Stimulated activated CD8-positive, alpha-beta memory T cell treated with anti-CD3 and anti-CD28 coated beads, Interleukin-7, amount 100 ng/mL, for 48 hours (primary cell): ENCODE measurements around the gene SLC15A4.

Source experiments
- DNase-seq, 2 donors: peaks; one replicate each; pipeline ENCODE4 v3.0.0-alpha.2; 2020; ENCODE audit warnings: low read depth in 1 of 2; ENCODE audit errors: extremely low read depth in 1 of 2

SLC15A4 gene

GRCh38 chr12:128795530-128796361 is 28.0 kb downstream of the SLC15A4 start:
- no peak for DNase-seq

- DNase-seq: no peak
Observed at GRCh38 chr12:128794661-128795529, 28.9 kb downstream of the SLC15A4 start.

- no peak for DNase-seq
Observed at GRCh38 chr12:128793701-128794100, 30.1 kb downstream of the SLC15A4 start.

- no peak for DNase-seq
Observed at GRCh38 chr12:128792881-128793280, 30.9 kb downstream of the SLC15A4 start.

- no peak for DNase-seq
Observed at GRCh38 chr12:128792398-128792797, 31.4 kb downstream of the SLC15A4 start.

GRCh38 chr12:128791395-128792322 is 32.1 kb downstream of the SLC15A4 start:
- DNase-seq: no peak

- no peak for DNase-seq
Observed at GRCh38 chr12:128790653-128791373, 32.9 kb downstream of the SLC15A4 start.

- no peak for DNase-seq
Observed at GRCh38 chr12:128790221-128790620, 33.5 kb downstream of the SLC15A4 start.

- no peak for DNase-seq
Observed at GRCh38 chr12:128789356-128789929, 34.3 kb downstream of the SLC15A4 start.

GRCh38 chr12:128787827-128788226 is 35.9 kb downstream of the SLC15A4 start:
- DNase-seq: no peak

- DNase-seq: no peak
Observed at GRCh38 chr12:128786741-128787391, 36.9 kb downstream of the SLC15A4 start.

GRCh38 chr12:128784030-128784760 is 39.6 kb downstream of the SLC15A4 start:
- no peak for DNase-seq

- peak in 1 of 2 donors; percentile 15 for DNase-seq
Observed at GRCh38 chr12:128783129-128783574, 40.6 kb downstream of the SLC15A4 start.

GRCh38 chr12:128779901-128780300 is 43.9 kb downstream of the SLC15A4 start:
- no peak for DNase-seq

GRCh38 chr12:128772249-128772648 is 51.5 kb downstream of the SLC15A4 start:
- no peak for DNase-seq

- DNase-seq: no peak
Observed at GRCh38 chr12:128771681-128772080, 52.1 kb downstream of the SLC15A4 start.

GRCh38 chr12:128767518-128767917 is 56.2 kb downstream of the SLC15A4 start:
- no peak for DNase-seq

- DNase-seq: no peak
Observed at GRCh38 chr12:128766738-128767501, 56.8 kb downstream of the SLC15A4 start.
